H1 (cell line): ENCODE data around the gene ARHGAP22.

Experiments
- CTCF ChIP-seq, 3 experiments: IDR thresholded peaks; 1 replicate in 2 of 3; 2 replicates in 1 of 3; pipeline versions ENCODE4 v1.5.1 to v1.6.1; 2011; ENCODE audit warnings: low read length in 3 of 3, mild to moderate bottlenecking in 3 of 3, inconsistent platforms in 2 of 3, low read depth in 1 of 3, moderate library complexity in 1 of 3; ENCODE audit not compliant: insufficient read depth in 1 of 3; ENCODE audit errors: control extremely low read depth in 1 of 3
- EGR1 ChIP-seq: IDR thresholded peaks from 2 replicates; pipeline ENCODE4 v1.6.1; 2011; ENCODE audit warnings: low read depth, low read length, borderline replicate concordance
- EP300 ChIP-seq, 2 experiments: IDR thresholded peaks; 1 replicate in 1 of 2; 2 replicates in 1 of 2; pipeline ENCODE4 v1.6.1; 2011 to 2012; ENCODE audit warnings: low read depth in 2 of 2, low read length in 2 of 2, mild to moderate bottlenecking in 2 of 2, borderline replicate concordance in 1 of 2, inconsistent platforms in 1 of 2, moderate library complexity in 1 of 2
- FOSL1 ChIP-seq: IDR thresholded peaks from 2 replicates; pipeline ENCODE4 v1.6.1; 2011; ENCODE audit warnings: mild to moderate bottlenecking, low read depth, low read length, moderate library complexity; ENCODE audit not compliant: insufficient read depth
- HDAC2 ChIP-seq, 2 experiments: fragments of 300-600 bp in 1 of 2; sonication (generic) in 1 of 2; IDR thresholded peaks; 2 replicates each; pipeline ENCODE4 v1.6.1; 2011 to 2012; ENCODE audit warnings: low read depth in 2 of 2, low read length in 2 of 2, mild to moderate bottlenecking in 2 of 2, moderate library complexity in 2 of 2, borderline replicate concordance in 1 of 2, inconsistent platforms in 1 of 2
- JUN ChIP-seq: IDR thresholded peaks from 2 replicates; pipeline ENCODE4 v1.6.1; 2011; ENCODE audit warnings: low read depth, mild to moderate bottlenecking, improper control_type of control experiment, low read length
- KDM1A ChIP-seq: fragments of 200-600, 300-600 bp; sonication (generic); IDR thresholded peaks from 2 replicates; pipeline ENCODE4 v1.7.1; 2016; ENCODE audit warnings: mild to moderate bottlenecking, low read length, borderline replicate concordance
- MAX ChIP-seq: IDR thresholded peaks from 2 replicates; pipeline ENCODE4 v1.6.1; 2012; ENCODE audit warnings: inconsistent platforms
- POLR2AphosphoS5 ChIP-seq: IDR thresholded peaks from 2 replicates; pipeline ENCODE4 v1.6.1; 2011; ENCODE audit warnings: low read depth, low read length
- TCF12 ChIP-seq: IDR thresholded peaks from 2 replicates; pipeline ENCODE4 v1.6.1; 2011; ENCODE audit warnings: low read depth, mild to moderate bottlenecking, low read length
- TEAD4 ChIP-seq: IDR thresholded peaks from 2 replicates; pipeline ENCODE4 v1.6.1; 2012; ENCODE audit warnings: low read depth, low read length, inconsistent platforms, mixed read lengths
- USF2 ChIP-seq: IDR thresholded peaks from 2 replicates; pipeline ENCODE4 v1.6.1; 2011; ENCODE audit warnings: low read length, improper control_type of control experiment

GRCh38 chr10:48557511-48558123 lies 47.3 kb downstream of the ARHGAP22 start:
- TF ChIP-seq CTCF (IDR thresholded peaks at IDR 0.05; ENCODE audit: control extremely low read depth in 1 of 3, insufficient read depth in 1 of 3, low read depth in 1 of 3, low read length in 3 of 3) = no peak
- no peak for TF ChIP-seq KDM1A
- no peak for TF ChIP-seq FOSL1
- no peak for TF ChIP-seq USF2
- TF ChIP-seq MAX = no peak
- TF ChIP-seq TEAD4 = no peak
- no peak for TF ChIP-seq EP300 (IDR thresholded peaks at IDR 0.05; ENCODE audit: borderline replicate concordance in 1 of 2, low read depth in 2 of 2, low read length in 2 of 2)
- TF ChIP-seq HDAC2 (IDR thresholded peaks at IDR 0.05; ENCODE audit: borderline replicate concordance in 1 of 2, low read depth in 2 of 2, low read length in 2 of 2) = no peak
- TF ChIP-seq JUN = no peak
- no peak for TF ChIP-seq EGR1
- no peak for TF ChIP-seq POLR2AphosphoS5
- TF ChIP-seq TCF12 = no peak
